Measurements from ENCODE around the gene KRTAP10-6.
"Not testable (repeated sequence)": the region's sequence is repeated elsewhere in the genome, so short reads cannot be mapped to it uniquely, and the experiment has no call there.

The KRTAP10-6 gene

DNA sequence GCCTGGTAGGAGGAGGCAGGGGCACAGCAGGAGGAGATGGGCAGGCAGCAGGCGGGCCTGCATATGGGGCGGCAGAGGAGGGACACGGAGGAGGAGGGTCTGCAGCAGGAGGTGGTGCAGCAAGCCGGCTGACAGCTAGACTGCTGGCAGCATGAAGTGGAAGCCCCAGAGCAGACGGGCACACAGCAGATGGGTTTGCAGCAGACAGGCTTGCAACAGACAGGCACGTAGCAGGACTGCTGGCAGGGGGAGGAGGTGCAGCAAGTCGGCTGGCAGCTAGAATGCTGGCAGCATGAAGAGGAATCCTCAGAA, 12.5 kb downstream of the KRTAP10-6 start:
- no peak for DNase-seq

DNA sequence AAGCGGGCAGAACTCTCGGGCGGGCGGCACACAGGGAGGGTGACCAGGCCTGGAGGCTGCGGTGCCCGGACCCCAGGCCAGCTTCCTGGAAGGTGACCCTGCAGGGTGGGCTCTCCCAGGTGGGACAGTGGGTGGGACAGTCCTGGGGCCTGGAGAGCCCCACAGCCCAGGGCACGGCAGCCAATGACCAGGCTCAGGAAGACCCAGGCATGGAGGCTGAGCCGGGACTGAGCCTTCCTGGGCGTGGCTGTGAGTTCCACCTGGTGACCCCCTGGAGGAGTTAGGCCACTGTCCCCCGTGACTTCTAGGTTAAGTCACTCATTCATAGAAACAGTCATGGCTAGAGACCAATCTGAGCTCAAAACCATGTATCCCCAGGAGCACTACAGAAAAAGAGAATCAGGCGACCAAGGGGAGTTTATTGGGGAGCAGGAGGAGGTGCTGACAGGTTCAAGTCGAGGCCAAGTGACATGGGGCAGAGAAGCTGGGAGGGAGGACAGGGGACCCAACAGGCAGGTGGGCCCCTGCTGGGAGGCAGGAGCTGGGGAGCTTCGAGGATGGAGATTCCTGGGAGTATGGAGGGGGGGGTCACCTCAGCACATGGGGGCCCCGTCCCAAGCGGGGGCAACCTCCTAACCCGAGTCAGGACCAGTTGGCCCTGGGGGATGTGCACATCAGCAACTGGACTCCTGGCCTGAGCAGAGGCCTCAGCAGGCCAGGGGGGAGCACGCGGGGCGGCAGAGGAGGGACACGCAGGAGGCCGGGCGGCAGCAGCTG, 13.1 kb downstream of the KRTAP10-6 start:
- no peak for DNase-seq

DNA sequence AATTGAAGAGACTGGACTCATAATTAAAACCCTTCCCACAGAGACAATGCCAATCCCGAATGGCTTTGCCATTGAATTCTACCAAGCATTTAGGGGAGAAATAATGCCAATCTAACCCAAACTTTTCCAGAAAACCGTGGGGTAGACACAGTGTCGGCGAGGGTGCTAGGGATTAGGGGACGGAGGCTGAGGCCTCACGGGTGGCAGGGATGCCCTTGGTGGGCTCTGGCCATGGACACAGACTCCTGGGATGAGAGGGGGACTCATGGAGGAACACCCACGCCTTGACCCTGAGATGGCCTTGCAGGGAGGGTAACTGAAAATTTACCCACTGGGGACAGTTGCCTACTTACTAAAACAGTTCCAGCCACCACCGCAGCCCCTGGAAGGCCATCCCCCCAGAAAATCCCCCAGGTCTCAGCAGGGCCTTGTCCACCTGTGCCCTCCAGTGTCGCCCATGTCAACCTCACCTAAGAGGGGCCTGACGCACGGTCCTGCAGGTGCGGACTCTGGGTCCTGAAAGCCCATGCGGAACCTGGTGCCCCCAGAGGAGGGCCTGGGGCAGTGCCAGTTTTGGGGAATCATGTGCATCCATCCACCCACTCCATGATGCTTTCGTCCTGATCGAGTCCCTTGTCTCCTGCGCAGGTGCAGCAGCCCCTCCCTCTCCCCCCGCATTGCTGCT, 13.8 kb downstream of the KRTAP10-6 start:
- DNase-seq: no peak

DNA sequence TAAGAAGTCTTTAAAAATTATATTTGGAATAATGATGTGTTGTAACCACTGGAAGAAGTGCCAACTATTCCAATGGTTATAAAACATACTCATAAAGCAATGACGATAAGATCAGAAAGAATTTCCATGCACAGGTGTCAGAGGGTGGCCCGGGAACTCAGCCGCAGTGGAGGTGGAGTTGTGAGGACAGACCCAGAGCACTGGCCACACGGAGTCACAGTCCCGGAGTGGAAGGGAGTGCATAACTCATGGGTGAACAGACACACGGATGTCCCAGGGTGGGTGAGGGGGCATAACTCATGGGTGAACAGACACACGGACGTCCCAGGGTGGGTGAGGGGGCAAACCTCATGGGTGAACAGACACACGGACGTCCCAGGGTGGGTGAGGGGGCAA, 16.3 kb downstream of the KRTAP10-6 start:
- no peak for DNase-seq

DNA sequence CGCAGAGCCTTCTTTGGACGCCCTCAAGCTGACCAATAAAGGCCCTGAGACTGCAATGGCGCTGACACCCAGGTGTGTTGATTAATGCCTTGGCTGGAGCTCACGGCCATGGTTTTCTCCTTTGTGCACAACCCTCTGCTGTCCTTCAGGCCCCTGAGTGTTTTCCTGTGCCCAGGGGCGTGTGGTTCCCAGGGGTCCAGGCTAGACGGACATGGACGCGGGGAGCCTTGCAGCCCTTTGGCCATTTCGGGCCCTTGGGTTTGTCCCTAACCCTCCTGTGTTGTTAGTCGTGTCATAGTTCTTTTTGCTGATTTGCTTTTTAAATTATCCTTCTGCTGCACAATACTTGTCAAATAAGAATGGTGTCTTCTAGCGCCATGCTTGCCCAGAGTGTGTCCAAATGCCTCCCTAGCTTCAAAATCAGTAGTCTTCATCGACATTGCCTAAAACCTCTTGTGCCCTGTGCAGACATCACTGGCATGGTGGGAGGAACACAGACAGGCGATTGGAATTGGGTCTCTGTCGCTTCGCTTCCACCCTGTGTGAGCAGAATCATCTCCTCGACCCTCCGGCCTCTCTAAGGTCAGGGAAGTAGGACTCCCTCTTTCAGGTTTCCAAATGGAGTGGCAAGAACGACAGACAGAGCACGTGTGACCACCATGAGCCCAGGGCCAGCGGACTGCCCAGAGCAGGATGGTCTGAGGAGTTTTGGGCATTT, 16.8 kb downstream of the KRTAP10-6 start:
- no peak for DNase-seq

DNA sequence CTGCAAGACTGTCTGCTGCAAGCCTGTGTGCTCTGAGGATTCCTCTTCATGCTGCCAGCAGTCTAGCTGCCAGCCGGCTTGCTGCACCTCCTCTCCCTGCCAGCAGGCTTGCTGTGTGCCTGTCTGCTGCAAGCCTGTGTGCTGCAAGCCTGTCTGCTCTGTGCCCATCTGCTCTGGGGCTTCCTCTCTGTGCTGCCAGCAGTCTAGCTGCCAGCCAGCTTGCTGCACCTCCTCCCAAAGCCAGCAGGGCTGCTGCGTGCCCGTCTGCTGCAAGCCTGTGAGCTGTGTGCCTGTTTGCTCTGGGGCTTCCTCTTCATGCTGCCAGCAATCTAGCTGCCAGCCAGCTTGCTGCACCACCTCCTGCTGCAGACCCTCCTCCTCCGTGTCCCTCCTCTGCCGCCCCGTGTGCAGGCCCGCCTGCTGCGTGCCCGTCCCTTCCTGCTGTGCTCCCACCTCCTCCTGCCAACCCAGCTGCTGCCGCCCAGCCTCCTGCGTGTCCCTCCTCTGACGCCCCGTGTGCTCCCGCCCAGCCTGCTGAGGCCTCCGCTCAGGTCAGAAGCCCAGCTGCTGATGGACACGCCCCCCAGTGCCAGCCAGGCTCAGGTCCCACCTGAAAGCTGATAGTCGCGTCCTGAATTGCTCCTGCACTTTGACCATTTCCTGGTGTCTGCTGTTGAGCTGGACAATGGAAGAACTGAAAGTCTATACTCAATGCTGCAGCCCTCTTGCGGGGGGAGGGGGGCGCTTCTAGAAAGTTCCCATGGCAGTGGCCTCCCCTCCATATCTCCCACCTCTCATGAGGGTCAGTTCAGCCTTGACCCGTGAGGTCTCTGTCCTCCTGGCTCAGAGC, 17.6 kb downstream of the KRTAP10-6 start:
- no peak for DNase-seq

DNA sequence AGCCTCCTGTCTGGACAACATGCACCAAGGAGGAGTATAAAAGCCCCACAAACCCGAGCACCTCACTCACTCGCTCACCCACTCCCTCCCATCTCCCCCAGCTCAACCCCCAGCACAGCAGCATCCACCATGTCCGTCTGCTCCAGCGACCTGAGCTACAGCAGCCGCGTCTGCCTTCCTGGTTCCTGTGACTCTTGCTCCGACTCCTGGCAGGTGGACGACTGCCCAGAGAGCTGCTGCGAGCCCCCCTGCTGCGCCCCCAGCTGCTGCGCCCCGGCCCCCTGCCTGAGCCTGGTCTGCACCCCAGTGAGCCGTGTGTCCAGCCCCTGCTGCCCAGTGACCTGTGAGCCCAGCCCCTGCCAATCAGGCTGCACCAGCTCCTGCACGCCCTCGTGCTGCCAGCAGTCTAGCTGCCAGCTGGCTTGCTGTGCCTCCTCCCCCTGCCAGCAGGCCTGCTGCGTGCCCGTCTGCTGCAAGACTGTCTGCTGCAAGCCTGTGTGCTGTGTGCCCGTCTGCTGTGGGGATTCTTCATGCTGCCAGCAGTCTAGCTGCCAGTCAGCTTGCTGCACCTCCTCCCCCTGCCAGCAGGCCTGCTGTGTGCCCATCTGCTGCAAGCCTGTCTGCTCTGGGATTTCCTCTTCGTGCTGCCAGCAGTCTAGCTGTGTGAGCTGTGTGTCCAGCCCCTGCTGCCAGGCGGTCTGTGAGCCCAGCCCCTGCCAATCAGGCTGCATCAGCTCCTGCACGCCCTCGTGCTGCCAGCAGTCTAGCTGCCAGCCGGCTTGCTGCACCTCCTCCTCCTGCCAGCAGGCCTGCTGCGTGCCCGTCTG, 18.5 kb downstream of the KRTAP10-6 start, which contains the start of gene KRTAP10-4:
TSS of gene KRTAP10-4 (plus strand) at position 100 of the 827 bp plus-strand sequence. CDS start at position 130, 30 bp downstream.
- not testable (repeated sequence) for DNase-seq

DNA sequence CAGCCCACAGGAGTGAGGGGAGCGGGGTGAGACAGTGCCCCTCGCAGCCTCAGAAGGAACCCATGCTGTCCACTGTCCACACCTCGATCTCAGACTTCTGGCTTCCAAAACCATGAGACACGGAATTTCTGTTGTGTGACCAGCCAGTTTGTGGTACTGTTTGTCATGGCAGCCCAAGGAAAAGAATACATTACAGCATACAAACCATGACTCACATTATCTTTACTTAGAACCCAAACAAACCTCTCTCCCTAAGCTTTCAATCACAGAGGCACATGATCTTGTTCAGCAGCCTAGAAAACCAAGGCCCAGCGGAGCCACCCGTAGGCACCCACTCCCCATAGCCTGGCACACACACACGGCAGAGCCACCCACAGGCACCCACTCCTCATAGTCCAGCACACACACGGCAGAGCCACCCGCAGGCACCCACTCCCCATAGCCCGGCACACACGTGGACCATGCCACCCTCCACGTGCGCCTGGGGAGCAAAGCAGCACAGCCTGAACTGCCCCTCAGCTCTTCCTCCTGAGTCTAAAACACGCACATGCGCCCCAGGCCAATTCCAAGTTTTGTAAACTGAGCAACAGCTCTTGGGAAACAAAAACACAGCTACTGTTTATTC, 19.2 kb downstream of the KRTAP10-6 start:
- DNase-seq: no peak

DNA sequence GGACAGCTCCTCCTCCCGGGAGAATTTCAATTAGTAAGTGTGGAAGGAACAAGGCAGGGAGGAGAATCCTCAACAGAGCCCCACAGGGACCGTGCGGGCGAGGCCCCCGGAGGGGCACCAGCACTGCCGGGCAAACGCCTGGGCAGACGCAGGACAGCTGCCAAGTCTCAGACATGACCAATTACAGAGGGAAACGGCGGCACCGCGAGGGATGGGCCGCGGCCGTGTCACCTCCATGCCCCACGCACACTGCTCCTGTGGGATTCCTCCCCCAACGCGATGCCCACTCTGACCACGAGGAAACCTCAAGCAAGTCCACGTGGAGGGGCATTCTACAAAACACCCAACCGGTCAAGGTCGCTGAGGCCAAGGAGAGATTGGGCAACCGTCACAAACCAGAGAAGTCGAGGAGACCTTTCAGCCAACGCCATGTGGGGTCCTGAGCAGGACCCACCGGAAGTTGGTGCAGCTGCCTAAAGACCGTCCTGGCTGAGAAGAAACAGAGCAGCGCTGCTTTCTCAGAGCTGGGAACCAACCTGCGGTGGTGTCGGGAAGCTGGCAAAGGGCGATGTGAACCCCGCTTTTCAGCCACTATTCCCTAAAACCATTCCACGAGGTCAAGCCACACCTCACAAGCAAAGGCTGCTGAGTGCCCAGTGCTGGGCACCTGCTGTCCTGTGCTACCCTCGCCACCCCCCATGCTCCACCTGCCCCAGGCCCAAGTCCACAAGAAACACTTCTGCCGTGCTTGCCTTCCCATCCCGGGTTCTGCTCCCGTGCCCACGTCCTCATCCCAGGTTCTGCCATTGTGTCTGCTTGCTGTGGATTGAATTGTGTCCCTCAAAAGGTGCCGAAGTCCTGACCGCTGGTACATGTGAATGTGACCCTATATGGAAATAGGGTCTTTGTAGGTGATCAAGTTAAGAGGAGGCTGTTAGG, 20.2 kb downstream of the KRTAP10-6 start:
- DNase-seq: no peak

DNA sequence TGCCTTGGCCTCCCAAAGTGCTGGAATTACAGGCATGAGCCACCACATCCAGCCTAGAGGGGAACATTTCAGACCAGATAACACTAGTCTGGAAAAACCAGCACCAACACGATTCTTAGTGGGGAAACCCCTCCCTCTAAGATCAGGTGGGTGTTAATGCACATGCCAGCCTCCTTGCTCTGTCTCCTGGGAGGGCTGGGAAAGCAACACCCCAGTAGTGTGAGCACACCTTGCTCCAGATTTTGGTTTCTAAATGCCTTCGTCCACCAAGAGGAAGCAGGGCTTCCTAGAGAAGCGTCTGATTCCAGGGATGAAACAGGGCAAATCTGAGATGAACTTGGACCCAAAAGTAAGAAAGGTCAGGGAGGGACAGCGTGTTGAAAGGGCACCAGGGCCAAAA, 21.0 kb downstream of the KRTAP10-6 start:
- DNase-seq: no peak

DNA sequence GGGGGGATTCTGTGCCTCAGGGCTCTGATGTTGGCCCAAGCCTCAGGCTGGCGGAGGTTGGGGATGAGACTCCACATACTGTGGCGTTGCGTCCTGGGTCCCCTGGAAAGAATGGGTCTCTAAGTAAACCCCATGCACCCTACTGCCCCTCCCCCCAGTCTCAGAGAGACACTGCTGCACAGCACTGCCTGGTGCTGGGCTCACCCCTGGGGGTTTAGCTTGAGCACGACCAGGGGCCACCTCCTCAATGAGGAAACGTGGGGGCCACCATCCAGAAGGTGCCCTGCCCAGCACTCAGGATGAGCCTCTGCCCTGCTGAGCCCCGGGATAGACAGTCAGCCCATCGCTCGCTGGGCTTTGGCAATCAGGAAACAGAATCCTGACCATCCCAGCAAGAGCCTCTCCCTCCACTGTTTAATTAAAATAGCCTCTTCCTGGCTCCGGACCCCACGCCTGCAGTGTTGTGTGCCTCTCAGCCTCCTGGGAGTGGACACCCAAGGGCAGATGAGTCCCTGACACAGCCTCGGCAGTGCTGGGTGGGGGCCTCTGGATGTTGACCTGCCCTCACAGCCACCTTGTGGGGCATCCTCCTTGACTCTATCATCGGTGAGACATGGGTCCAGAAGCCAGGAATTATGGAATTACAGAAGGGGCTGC, 22.3 kb downstream of the KRTAP10-6 start:
- DNase-seq: no peak

DNA sequence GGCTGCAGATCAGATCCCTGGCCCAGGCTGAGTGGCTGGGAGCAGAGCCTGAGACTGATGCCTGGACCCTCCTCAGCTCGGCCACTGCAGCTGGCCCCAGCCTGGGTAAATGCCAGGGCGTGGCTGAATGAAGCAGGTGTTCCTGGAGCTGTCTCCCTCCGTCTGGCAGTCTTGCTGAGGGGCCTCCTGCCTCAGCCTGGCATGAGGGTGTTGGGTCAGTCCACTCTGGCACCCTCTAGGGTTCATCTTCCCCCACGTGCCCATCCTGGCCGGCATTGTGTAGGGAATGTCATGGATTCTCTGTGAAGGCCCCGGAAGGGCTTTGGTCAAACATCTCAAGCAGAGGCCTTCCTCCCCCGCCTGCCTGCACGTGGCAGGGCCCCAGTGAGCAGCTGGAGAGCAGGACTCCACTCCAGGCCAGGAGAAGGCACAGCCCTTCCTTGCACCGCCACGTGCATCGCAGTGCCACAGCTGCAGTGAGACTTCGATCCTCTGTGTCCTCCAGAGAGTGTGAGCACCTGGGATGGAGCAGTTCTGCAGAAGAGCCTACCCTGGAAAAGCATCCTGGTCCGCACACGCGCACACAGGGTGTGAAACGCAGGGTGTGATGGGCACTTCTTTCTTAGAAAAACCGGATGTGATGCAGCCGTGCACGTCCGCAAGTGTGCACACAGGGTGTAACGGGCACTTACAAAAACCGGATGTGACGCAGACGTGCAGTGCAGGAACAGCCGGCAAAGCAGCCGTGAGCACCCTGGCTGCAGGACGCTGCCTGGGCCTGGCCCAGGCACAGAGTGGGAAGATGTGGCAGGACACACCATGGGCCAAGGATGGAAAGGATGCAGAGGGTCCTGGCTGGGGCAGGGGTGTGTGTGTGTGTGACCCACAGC, 23.4 kb downstream of the KRTAP10-6 start:
- DNase-seq: no peak

DNA sequence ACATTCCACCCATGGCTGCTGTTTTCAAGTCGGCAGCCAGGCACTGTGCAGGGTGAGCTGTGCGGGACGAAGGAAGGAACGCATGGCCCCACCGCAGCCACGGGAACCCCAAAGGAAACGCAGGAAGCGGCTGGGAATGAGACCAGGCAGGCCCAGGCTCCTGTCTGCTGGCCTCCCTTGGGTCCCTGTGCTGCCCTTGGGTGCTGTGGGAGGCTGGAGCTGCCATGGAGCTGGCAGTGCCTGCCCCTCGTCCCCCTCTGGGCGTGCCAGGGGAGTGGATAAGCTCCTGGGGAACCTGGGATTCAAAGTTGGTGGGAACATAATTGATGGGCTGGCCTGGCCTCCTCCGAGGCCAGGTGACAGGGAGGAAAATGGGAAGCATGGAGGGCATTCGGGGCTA, 24.0 kb downstream of the KRTAP10-6 start:
- no peak for DNase-seq

DNA sequence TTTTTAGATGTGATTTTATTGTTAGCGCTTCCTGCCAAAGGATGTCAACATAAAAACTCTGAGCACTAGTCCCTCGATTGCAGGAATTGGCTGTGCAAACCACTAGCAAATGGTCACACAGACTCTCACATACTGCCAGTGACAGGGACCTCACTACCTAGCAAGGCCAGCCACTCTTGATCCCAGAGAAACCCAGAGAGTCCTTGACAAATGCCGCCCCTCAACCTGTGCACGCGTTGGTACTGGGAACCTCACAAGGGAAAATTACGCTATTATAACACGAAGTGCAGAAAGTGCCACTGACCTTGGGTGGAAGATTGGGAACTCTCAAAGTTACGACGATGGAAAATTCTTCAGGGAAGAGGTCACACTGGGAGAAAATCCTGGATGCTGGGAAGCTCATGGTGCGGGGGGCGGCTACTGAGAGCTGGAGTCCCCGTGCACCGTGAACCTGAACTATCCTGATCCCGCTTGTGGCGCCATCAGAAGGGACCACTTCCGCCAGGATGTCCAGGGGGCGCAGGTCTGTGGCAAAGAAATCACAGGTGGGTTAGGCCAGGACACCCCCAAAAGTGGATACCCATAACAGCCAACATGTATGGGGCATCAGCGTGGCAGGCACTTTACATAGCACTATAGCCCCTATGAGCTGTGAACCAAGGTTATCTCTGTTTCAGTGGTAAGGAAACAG, 24.7 kb downstream of the KRTAP10-6 start:
- no peak for DNase-seq

DNA sequence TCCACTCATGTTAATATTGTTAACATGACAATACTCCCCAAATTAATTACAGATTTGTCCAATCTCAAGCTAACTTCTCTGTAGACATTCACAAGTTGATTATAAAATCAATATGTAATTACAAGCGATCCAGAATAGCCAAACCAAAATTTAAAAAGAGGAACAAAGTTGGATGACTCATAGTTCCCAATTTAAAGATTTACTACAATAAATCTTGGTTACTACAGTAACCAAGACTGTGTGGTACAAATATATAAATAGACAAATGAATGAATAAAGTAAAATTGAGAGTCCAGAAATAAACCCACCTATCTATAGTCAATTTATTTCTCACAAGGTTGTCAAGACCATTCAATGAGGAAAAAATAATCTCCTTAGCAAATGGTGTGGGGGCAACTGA, 25.9 kb downstream of the KRTAP10-6 start:
- no peak for DNase-seq

DNA sequence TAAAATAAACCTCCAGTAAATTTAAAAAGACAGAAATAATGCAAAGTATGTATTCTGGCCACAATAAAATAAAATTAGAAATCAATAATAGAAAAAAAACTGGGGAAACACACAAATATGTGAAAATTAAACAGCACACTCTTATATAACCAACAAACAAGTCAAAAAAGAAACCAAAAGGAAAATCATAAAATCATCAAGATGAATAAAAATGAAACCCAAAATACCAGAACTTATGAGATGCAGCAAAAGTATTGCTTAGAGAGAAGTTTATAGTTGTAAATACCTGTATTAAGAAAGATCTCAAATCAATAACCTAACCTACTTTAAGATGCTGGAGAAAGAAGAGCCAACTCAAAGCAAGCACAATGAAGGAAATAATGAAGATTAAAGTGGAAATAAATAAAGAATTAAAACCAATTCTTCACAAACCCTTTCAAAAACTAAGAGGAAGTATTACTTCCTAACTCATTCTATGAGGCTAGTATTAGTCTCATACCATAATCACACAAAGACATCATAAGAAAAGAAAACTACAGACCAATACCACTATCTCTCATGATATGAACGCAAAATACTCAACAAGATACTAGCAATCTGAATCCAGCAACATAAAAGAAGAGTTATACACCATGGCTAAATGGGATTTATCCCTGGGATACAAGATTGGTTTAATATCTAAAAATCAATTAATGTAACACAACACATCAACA, 27.3 kb downstream of the KRTAP10-6 start:
- DNase-seq: no peak
